Heart left ventricle (tissue), 16 donors: Measurements from ENCODE around the gene GMCL1. TPM values are rescaled to one million over a fixed set of nuclear protein-coding genes. Genes with fewer than 3 reads are reported as not detected.
"Not testable (repeated sequence)": the region's sequence is repeated elsewhere in the genome, so short reads cannot be mapped to it uniquely, and the experiment has no call there.

Source experiments
- ATAC-seq, 4 donors: fragments of 200-7000 bp; cut with Tn5 transposase; one replicate each; pipeline ENCODE4 v1.9.1; 2020 to 2022; ENCODE audit warnings: moderate library complexity in 4 of 4, mild to moderate bottlenecking in 3 of 4, moderate number of reproducible peaks in 1 of 4
- DNase-seq, 5 donors: peaks; one replicate each; pipeline ENCODE4 v3.0.0-alpha.2; 2020
- H3K27ac ChIP-seq, 12 donors: fragments of 200-600 bp; sonication (generic) in 4 of 12; one replicate each; pipeline versions ENCODE4 v1.5.0 to v1.8.0; 2016 to 2022; ENCODE audit warnings: mild to moderate bottlenecking in 2 of 12
- H3K27me3 ChIP-seq, 9 donors: fragments of 200-600 bp; sonication (generic) in 2 of 9; one replicate each; pipeline versions ENCODE4 v1.5.1 to v1.8.0; 2016 to 2022; ENCODE audit warnings: mild to moderate bottlenecking in 3 of 9
- H3K36me3 ChIP-seq, 9 donors: fragments of 200-600 bp; sonication (generic) in 2 of 9; one replicate each; pipeline versions ENCODE4 v1.5.0 to v1.8.0; 2018 to 2022; ENCODE audit warnings: mild to moderate bottlenecking in 2 of 9
- H3K4me1 ChIP-seq, 12 donors: fragments of 200-600 bp; sonication (generic) in 4 of 12; one replicate each; pipeline versions ENCODE4 v1.5.0 to v1.8.0; 2016 to 2022; ENCODE audit warnings: mild to moderate bottlenecking in 3 of 12
- H3K4me3 ChIP-seq, 12 donors: fragments of 200-600 bp; sonication (generic) in 4 of 12; one replicate each; pipeline versions ENCODE4 v1.5.0 to v1.8.0; 2017 to 2022; ENCODE audit warnings: mild to moderate bottlenecking in 9 of 12, moderate library complexity in 4 of 12
- H3K9me3 ChIP-seq, 12 donors: fragments of 200-600 bp; sonication (generic) in 4 of 12; one replicate each; pipeline versions ENCODE4 v1.5.0 to v1.8.0; 2016 to 2022; ENCODE audit warnings: mild to moderate bottlenecking in 1 of 12
- POLR2A ChIP-seq, 2 donors: fragments of 450-650 bp; IDR thresholded peaks; one replicate each; pipeline ENCODE4 v1.6.1; 2017; ENCODE audit warnings: antibody characterized with exemption in 2 of 2, mild to moderate bottlenecking in 2 of 2, moderate library complexity in 2 of 2
- WGBS, 4 donors: extraction: QIAGEN DNeasy Blood & Tissue Kit in 2 of 4; methylation state at CpG; one replicate each; pipeline versions ENCODE4 v1.1.5 to v1.1.7; 2013 to 2018; 5-methylcytosine and 5-hydroxymethylcytosine counted together
- intact Hi-C, 10 donors: fragments of 100-400 bp; cut with DNase I; formaldehyde crosslinking; loops; one replicate each; pipeline versions ENCODE4 v1.11.1 to v1.14.2; 2022
- polyA plus RNA-seq, 2 donors: library from polyadenylated mRNA; stranded (reverse); fragments of 200-250 nt; gene quantifications; one replicate each; pipeline ENCODE4 v1.2.3, GENCODE V29; 2013
- total RNA-seq, 9 donors: library from RNA; depleted of rRNA in 2 of 9; stranded (reverse); fragments of >200 nt in 2 of 9; fragmentation: NEBNext Ultra II Directional in 3 of 9; extraction: Animal tissue kit (Norgen Biotek cat#: 25700) in 3 of 9; gene quantifications; one replicate each; pipeline versions ENCODE4 v1.1.0 to v1.2.4, GENCODE V29; 2016 to 2023
- TF ChIP-seq, protein P1 (sequence below), 12 donors: fragments of 200-600 bp; sonication (generic) in 4 of 12; IDR thresholded peaks; one replicate each; pipeline versions ENCODE4 v1.5.0 to v1.8.0; 2018 to 2022; ENCODE audit warnings: antibody characterized with exemption in 12 of 12, mild to moderate bottlenecking in 5 of 12
- donor health status: ischemic (EF 13 %, LVEDD 7.1; RV severe dilation, severe dysfunction).
- donor health status: healthy with polysubstance abuse.
- donor health status: DM: no; HTN: yes; CAD: no.
- donor health status: DM: no; HTN: no; CAD: no.
- donor health status: ischemic (EF 25% LVEDD 6.9; RV normal size, moderate dysfunction).
- donor health status: ischemic (EF 25% LVEDD 5.7; RV mildly dilated, moderate dysfunction).
- donor health status: healthy.
- donor health status: DM: yes; HTN: yes; CAD: no.
- donor health status: ischemic (EF 35%, LVEDD 5.7; RV mildly dilated, moderate dysfunction).
- donor health status: nonischemic (EF 11% LVEDD 7.7; RV severe dilation, severe dysfunction).
- donor health status: DM: yes; HTN: yes; CAD: no.
- donor health status: PGD.
- donor health status: ischemic (EF 29% LVEDD 5.4; RV normal size, mild dysfunction).
- donor health status: nonischemic (EF 23%, LVEDD 6.1; RV moderate dilation, normal function).

The GMCL1 gene
- total and polyA plus RNA-seq, 11 donors, result 1.8 to 7.2 (median 5.0) TPM

DNA sequence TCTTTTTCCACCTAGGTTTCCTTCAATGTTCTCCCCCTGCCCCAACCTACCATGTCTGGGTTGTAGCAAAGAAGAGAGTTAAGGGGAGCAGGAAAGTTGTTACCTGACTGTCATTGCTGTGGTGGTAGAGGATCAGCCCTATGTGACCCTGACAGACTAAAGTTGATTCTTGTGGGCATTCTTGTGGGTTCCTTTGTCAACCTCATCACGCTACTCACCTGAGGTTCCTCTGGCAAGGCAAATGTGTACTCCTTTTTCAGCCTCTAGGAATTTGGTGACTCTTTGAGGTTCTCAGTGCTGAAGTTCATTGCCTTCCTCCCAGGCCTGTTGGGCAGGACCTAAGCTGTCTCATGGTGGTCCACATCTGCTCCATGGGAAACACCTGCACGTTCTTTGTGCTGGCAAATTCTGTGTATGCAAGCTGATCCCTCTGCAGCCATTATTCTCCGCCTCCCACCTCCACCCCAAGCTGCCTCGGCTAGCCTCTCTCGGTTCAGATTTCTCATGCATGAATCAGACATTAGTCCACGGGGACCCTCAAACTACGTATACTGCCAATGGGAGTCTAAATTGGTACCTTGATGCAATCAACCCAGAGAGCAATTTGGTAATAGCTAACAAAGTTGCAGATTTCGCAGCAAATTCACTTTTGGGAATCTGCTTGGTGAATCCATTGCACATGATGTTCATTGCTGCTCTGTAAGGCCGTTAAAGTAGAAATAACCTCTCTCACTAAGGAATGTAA is 1.5 kb upstream of the GMCL1 start:
- peaks cover 0 to 15% (median 0%) of the 10 kb centered on the region in 9 donors for H3K36me3 ChIP-seq
- no peak for TF ChIP-seq POLR2A (IDR thresholded peaks at IDR 0.05)
- TF ChIP-seq, protein P1, sequence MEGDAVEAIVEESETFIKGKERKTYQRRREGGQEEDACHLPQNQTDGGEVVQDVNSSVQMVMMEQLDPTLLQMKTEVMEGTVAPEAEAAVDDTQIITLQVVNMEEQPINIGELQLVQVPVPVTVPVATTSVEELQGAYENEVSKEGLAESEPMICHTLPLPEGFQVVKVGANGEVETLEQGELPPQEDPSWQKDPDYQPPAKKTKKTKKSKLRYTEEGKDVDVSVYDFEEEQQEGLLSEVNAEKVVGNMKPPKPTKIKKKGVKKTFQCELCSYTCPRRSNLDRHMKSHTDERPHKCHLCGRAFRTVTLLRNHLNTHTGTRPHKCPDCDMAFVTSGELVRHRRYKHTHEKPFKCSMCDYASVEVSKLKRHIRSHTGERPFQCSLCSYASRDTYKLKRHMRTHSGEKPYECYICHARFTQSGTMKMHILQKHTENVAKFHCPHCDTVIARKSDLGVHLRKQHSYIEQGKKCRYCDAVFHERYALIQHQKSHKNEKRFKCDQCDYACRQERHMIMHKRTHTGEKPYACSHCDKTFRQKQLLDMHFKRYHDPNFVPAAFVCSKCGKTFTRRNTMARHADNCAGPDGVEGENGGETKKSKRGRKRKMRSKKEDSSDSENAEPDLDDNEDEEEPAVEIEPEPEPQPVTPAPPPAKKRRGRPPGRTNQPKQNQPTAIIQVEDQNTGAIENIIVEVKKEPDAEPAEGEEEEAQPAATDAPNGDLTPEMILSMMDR (IDR thresholded peaks at IDR 0.05), result no peak
- intact Hi-C loops, result loop anchor here in 2 of 10 donors (10.0 kb wide), 1 partner anchor 263 kb away; no protein-coding TSS in a partner anchor
- H3K9me3 ChIP-seq, result no peaks in the 10 kb centered on the region
- 87 to 91% (median 90%) methylated on average over 9 of the region's 9 CpGs for WGBS, 4 donors
- DNase-seq, result no peak
- H3K27ac ChIP-seq, result no peak overlapping the region
- no peak for ATAC-seq
- peaks cover 0 to 32% (median 22%) of the 10 kb centered on the region in 12 donors for H3K4me1 ChIP-seq
- no peaks in the 10 kb centered on the region for H3K27me3 ChIP-seq
- H3K4me3 ChIP-seq, result no peak overlapping the region

DNA sequence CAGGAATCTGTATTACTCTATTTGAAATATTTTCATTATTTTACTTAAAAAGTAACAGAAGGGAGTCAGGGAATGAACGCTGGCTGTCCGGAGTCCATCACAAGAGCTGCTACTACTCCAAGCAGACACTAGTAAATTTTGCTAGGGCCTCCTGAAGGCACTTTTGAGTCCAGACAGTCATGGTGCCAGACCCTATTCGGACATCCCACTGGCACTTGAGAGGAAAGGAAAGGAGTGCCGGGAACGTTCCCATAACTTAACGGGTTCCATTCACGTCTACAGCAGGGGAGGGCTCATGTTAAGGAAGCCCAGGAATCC is 563 bp upstream of the GMCL1 start:
- WGBS, 4 donors, result 7 to 10% (median 10%) methylated on average over 7 of the region's 7 CpGs
- TF ChIP-seq, protein P1 (IDR thresholded peaks at IDR 0.05), result no peak
- TF ChIP-seq POLR2A (IDR thresholded peaks at IDR 0.05), result no peak
- intact Hi-C loops, result loop anchor here in 2 of 10 donors (10.0 kb wide), 1 partner anchor 264 kb away; no protein-coding TSS in a partner anchor
- DNase-seq (no peak), ATAC-seq (no peak)
- Histone ChIP-seq H3K4me1 (peaks cover 0 to 32% (median 22%) of the 10 kb centered on the region in 12 donors), H3K36me3 (peaks cover 0 to 8% (median 0%) of the 10 kb centered on the region in 9 donors), H3K4me3 (peak overlapping the region; percentile 61 to 99 (median 90)), H3K27me3 (no peaks in the 10 kb centered on the region), H3K27ac (peak overlapping the region; percentile 82 to 97 (median 92)), H3K9me3 (no peaks in the 10 kb centered on the region)

DNA sequence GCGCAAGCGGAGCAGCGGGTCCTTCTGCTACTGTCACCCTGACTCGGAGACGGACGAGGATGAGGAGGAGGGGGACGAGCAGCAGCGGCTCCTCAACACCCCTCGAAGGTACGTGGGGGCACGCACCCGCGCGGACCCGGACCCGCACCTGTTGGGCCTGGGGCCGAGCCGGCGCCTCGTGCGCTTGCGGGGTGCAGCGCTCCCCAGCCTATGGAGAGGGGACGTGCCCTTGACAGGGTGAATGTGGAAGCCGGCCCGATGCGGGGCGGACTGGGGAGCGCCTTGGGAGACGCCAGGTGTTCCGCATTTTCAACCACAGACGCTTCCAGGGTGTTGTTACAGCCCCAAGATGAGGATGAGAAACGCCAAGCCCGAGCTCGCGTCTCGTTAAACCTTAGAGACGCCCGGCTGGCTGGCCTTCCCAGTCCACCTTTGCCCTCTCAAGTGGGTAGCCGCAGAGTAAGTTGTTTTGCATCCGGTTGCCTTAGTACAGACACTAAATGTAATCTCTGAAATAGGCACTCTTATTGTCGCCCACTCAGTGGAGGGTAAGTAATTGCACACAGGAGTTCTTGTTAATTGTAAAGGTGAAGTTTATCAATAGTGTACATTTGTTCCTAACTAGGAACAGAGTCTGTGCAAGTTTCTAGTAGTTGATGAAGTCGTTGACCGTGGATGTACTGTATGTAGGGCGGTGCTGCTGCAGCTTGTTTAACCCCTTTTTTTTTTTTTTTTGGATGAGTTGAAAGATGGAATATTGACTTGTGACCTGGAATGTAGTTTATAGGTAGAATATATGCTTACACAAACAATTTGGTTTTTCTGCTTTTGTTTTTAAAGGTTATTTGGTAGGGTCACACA is 815 bp downstream of the GMCL1 start:
- TF ChIP-seq POLR2A (IDR thresholded peaks at IDR 0.05), result no peak
- TF ChIP-seq, protein P1 (IDR thresholded peaks at IDR 0.05), result no peak
- ATAC-seq (peak in 3 of 4 donors; percentile 2 to 43 (median 39)), DNase-seq (peak in 3 of 5 donors; percentile 20 to 63 (median 37))
- no peaks in the 10 kb centered on the region for H3K9me3 ChIP-seq
- intact Hi-C loops, result loop anchor here in 1 of 10 donors (10.0 kb wide), 1 partner anchor 265 kb away; no protein-coding TSS in a partner anchor
- no peaks in the 10 kb centered on the region for H3K27me3 ChIP-seq
- WGBS, 4 donors, result 1 to 3% (median 2%) methylated on average over 36 to 45 of the region's 45 CpGs
- peak overlapping the region; percentile 50 to 97 (median 92) for H3K27ac ChIP-seq
- H3K36me3 ChIP-seq, result peaks cover 0 to 8% (median 0%) of the 10 kb centered on the region in 9 donors
- peak overlapping the region; percentile 61 to 99 (median 90) for H3K4me3 ChIP-seq
- H3K4me1 ChIP-seq, result peaks cover 0 to 32% (median 22%) of the 10 kb centered on the region in 12 donors

DNA sequence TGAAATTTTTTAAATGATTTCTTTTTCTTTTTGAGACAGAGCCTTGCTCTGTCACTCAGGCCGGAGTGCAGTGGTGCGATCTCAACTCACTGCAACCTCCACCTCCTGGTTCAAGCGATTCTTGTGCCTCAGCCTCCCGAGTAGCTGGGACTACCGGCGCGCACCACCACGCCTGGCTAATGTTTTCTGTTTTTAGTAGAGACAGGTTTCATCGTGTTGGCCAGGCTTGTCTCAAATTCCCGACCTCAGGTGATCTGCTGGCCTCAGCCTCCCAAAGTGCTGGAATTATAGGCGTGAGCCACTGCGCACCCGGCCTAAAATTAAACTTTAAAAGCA is 1.4 kb downstream of the GMCL1 start:
- WGBS, 4 donors, result 85 to 88% (median 87%) methylated on average over 13 of the region's 13 CpGs
- H3K27me3 ChIP-seq, H3K36me3 ChIP-seq, DNase-seq, ATAC-seq, H3K9me3 ChIP-seq, H3K27ac ChIP-seq: not testable (repeated sequence)
- peaks cover 0 to 32% (median 23%) of the 10 kb centered on the region in 12 donors for H3K4me1 ChIP-seq
- H3K4me3 ChIP-seq, result peak overlapping the region in 9 of 12 donors; percentile 79 to 99 (median 88)
- intact Hi-C loops, result loop anchor here in 1 of 10 donors (10.0 kb wide), 1 partner anchor 266 kb away; no protein-coding TSS in a partner anchor
